ENCODE measurements around the gene TAS2R50. TPM values are rescaled to one million over a fixed set of nuclear protein-coding genes. Genes with fewer than 3 reads are reported as not detected.

TAS2R50 gene
- total and polyA plus RNA-seq, 2 experiments from 2014 or later: 3.4 TPM; not detected in 1

DNA sequence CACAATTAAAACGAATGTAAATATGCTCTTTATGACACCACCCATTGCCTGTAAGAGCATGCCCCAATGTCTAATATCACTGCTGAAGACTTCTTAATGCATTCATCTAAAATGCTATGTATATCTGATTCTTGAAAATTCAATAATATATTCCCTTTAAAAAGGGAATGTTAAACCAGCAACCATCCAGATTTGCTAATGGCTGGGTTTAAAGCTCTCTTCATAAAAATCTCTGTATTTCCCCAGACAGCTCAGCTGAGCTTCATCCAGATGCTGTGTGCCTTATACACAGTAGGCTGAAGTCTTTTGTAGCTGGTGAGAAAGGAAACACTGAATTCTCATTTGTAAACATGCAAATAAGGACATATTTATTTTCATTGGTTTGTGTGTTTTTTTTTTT is 47.5 kb downstream of the TAS2R50 start, which contains the start of gene TAS2R14 (continued):
- TF ChIP-seq, protein P1, sequence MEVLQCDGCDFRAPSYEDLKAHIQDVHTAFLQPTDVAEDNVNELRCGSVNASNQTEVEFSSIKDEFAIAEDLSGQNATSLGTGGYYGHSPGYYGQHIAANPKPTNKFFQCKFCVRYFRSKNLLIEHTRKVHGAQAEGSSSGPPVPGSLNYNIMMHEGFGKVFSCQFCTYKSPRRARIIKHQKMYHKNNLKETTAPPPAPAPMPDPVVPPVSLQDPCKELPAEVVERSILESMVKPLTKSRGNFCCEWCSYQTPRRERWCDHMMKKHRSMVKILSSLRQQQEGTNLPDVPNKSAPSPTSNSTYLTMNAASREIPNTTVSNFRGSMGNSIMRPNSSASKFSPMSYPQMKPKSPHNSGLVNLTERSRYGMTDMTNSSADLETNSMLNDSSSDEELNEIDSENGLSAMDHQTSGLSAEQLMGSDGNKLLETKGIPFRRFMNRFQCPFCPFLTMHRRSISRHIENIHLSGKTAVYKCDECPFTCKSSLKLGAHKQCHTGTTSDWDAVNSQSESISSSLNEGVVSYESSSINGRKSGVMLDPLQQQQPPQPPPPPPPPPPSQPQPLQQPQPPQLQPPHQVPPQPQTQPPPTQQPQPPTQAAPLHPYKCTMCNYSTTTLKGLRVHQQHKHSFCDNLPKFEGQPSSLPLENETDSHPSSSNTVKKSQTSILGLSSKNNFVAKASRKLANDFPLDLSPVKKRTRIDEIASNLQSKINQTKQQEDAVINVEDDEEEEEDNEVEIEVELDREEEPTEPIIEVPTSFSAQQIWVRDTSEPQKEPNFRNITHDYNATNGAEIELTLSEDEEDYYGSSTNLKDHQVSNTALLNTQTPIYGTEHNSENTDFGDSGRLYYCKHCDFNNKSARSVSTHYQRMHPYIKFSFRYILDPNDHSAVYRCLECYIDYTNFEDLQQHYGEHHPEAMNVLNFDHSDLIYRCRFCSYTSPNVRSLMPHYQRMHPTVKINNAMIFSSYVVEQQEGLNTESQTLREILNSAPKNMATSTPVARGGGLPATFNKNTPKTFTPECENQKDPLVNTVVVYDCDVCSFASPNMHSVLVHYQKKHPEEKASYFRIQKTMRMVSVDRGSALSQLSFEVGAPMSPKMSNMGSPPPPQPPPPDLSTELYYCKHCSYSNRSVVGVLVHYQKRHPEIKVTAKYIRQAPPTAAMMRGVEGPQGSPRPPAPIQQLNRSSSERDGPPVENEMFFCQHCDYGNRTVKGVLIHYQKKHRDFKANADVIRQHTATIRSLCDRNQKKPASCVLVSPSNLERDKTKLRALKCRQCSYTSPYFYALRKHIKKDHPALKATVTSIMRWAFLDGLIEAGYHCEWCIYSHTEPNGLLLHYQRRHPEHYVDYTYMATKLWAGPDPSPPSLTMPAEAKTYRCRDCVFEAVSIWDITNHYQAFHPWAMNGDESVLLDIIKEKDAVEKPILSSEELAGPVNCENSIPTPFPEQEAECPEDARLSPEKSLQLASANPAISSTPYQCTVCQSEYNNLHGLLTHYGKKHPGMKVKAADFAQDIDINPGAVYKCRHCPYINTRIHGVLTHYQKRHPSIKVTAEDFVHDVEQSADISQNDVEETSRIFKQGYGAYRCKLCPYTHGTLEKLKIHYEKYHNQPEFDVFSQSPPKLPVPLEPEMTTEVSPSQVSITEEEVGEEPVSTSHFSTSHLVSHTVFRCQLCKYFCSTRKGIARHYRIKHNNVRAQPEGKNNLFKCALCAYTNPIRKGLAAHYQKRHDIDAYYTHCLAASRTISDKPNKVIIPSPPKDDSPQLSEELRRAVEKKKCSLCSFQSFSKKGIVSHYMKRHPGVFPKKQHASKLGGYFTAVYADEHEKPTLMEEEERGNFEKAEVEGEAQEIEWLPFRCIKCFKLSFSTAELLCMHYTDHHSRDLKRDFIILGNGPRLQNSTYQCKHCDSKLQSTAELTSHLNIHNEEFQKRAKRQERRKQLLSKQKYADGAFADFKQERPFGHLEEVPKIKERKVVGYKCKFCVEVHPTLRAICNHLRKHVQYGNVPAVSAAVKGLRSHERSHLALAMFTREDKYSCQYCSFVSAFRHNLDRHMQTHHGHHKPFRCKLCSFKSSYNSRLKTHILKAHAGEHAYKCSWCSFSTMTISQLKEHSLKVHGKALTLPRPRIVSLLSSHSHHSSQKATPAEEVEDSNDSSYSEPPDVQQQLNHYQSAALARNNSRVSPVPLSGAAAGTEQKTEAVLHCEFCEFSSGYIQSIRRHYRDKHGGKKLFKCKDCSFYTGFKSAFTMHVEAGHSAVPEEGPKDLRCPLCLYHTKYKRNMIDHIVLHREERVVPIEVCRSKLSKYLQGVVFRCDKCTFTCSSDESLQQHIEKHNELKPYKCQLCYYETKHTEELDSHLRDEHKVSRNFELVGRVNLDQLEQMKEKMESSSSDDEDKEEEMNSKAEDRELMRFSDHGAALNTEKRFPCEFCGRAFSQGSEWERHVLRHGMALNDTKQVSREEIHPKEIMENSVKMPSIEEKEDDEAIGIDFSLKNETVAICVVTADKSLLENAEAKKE (CRISPR knock-in tag; IDR thresholded peaks at IDR 0.05): no peak
- TF ChIP-seq CREB1 (CRISPR knock-in tag; IDR thresholded peaks at IDR 0.05; ENCODE audit: low read depth) (no peak), EZH2 (IDR thresholded peaks at IDR 0.05; ENCODE audit: low read depth, unreplicated experiment) (no peak)

GRCh38 chr12:10936506-10936905 is 50.2 kb downstream of the TAS2R50 start:
- Mint-ChIP-seq H3K27ac (no peak overlapping the region), H3K4me3 (no peak overlapping the region), H3K27me3 (ENCODE audit: insufficient read depth, low read depth, poor library complexity) (no peaks in the 10 kb centered on the region), H3K4me1 (peaks cover 9% of the 10 kb centered on the region; the same call in 2 of the 3 replicates), H3K36me3 (ENCODE audit: low read depth) (no peaks in the 10 kb centered on the region; the same call in 2 of the 3 replicates), H3K9me3 (no peaks in the 10 kb centered on the region)
- Histone ChIP-seq H3K9me2 (ENCODE audit: insufficient read depth) (no peaks in the 10 kb centered on the region), H3K4me1 (ENCODE audit: insufficient read depth) (no peaks in the 10 kb centered on the region), H3K79me2 (replicated peaks; ENCODE audit: insufficient read depth) (no peaks in the 10 kb centered on the region), H3K27me3 (ENCODE audit: insufficient read depth) (no peaks in the 10 kb centered on the region), H3K4me2 (no peak overlapping the region), H3K36me3 (ENCODE audit: insufficient read depth) (no peaks in the 10 kb centered on the region), H3K4me3 (no peak overlapping the region), H4K20me1 (replicated peaks; ENCODE audit: insufficient read depth) (no peaks in the 10 kb centered on the region; the same call in 1 of the 2 replicates), H3K27ac (ENCODE audit: low read depth) (no peak overlapping the region), H3F3A (replicated peaks; ENCODE audit: low read depth) (no peaks in the 10 kb centered on the region), H2AFZ (no peak overlapping the region)
- DNase-seq (ENCODE audit: low spot score): no peak
- no peak for ATAC-seq
- TF ChIP-seq ZNF331 (CRISPR knock-in tag; IDR thresholded peaks at IDR 0.05; ENCODE audit: low read depth): no peak
- TF ChIP-seq, protein P2, sequence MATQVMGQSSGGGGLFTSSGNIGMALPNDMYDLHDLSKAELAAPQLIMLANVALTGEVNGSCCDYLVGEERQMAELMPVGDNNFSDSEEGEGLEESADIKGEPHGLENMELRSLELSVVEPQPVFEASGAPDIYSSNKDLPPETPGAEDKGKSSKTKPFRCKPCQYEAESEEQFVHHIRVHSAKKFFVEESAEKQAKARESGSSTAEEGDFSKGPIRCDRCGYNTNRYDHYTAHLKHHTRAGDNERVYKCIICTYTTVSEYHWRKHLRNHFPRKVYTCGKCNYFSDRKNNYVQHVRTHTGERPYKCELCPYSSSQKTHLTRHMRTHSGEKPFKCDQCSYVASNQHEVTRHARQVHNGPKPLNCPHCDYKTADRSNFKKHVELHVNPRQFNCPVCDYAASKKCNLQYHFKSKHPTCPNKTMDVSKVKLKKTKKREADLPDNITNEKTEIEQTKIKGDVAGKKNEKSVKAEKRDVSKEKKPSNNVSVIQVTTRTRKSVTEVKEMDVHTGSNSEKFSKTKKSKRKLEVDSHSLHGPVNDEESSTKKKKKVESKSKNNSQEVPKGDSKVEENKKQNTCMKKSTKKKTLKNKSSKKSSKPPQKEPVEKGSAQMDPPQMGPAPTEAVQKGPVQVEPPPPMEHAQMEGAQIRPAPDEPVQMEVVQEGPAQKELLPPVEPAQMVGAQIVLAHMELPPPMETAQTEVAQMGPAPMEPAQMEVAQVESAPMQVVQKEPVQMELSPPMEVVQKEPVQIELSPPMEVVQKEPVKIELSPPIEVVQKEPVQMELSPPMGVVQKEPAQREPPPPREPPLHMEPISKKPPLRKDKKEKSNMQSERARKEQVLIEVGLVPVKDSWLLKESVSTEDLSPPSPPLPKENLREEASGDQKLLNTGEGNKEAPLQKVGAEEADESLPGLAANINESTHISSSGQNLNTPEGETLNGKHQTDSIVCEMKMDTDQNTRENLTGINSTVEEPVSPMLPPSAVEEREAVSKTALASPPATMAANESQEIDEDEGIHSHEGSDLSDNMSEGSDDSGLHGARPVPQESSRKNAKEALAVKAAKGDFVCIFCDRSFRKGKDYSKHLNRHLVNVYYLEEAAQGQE (IDR thresholded peaks at IDR 0.05; ENCODE audit: unreplicated experiment): no peak

Other genes with a start within 250 kb of the TAS2R50 start
- not detected in 2 replicates for gene TAS2R7, start 184.3 kb downstream of the TAS2R50 start, total RNA-seq (2014; rRNA removed; shearing (Covaris generic))
- gene TAS2R7, start 184.3 kb downstream of the TAS2R50 start, polyA plus RNA-seq (2016; fragmentation: Nextera tagmentation; extraction: Ambion mirVana): not detected in 2 replicates
- gene TAS2R8, start 179.6 kb downstream of the TAS2R50 start, total RNA-seq (2014; rRNA removed; shearing (Covaris generic)): not detected in 2 replicates
- not detected in 2 replicates for gene TAS2R8, start 179.6 kb downstream of the TAS2R50 start, polyA plus RNA-seq (2016; fragmentation: Nextera tagmentation; extraction: Ambion mirVana)
- 0.19 TPM in 1 of 2 replicates, not detected in the other for gene TAS2R9, start 176.7 kb downstream of the TAS2R50 start, total RNA-seq (2014; rRNA removed; shearing (Covaris generic))
- gene TAS2R9, start 176.7 kb downstream of the TAS2R50 start, polyA plus RNA-seq (2016; fragmentation: Nextera tagmentation; extraction: Ambion mirVana): not detected in 2 replicates
- 1.1 and 3.6 TPM in 2 replicates for gene TAS2R10, start 160.6 kb downstream of the TAS2R50 start, total RNA-seq (2014; rRNA removed; shearing (Covaris generic))
- 0.57 and 0.66 TPM in 2 replicates for gene TAS2R10, start 160.6 kb downstream of the TAS2R50 start, polyA plus RNA-seq (2016; fragmentation: Nextera tagmentation; extraction: Ambion mirVana)
- gene PRR4, start 137.4 kb downstream of the TAS2R50 start, total RNA-seq (2014; rRNA removed; shearing (Covaris generic)): 2.1 TPM in 2 replicates
- 4.1 and 7.9 TPM in 2 replicates for gene PRR4, start 137.4 kb downstream of the TAS2R50 start, polyA plus RNA-seq (2016; fragmentation: Nextera tagmentation; extraction: Ambion mirVana)
- 8.3 and 19.0 TPM in 2 replicates for gene PRH1, start 102.7 kb downstream of the TAS2R50 start, total RNA-seq (2014; rRNA removed; shearing (Covaris generic))
- 34.2 and 42.9 TPM in 2 replicates for gene PRH1, start 102.7 kb downstream of the TAS2R50 start, polyA plus RNA-seq (2016; fragmentation: Nextera tagmentation; extraction: Ambion mirVana)
- gene TAS2R13, start 77.3 kb downstream of the TAS2R50 start, total RNA-seq (2014; rRNA removed; shearing (Covaris generic)): 3.6 and 6.1 TPM in 2 replicates
- gene TAS2R13, start 77.3 kb downstream of the TAS2R50 start, polyA plus RNA-seq (2016; fragmentation: Nextera tagmentation; extraction: Ambion mirVana): not detected in 2 replicates
- 0.69 TPM in 1 of 2 replicates, not detected in the other for gene PRH2, start 57.7 kb downstream of the TAS2R50 start, total RNA-seq (2014; rRNA removed; shearing (Covaris generic))
- gene PRH2, start 57.7 kb downstream of the TAS2R50 start, polyA plus RNA-seq (2016; fragmentation: Nextera tagmentation; extraction: Ambion mirVana): 0.36 TPM in 1 of 2 replicates, not detected in the other
- 4.9 and 5.9 TPM in 2 replicates for gene TAS2R14, start 47.6 kb downstream of the TAS2R50 start, total RNA-seq (2014; rRNA removed; shearing (Covaris generic))
- 1.1 and 2.6 TPM in 2 replicates for gene TAS2R14, start 47.6 kb downstream of the TAS2R50 start, polyA plus RNA-seq (2016; fragmentation: Nextera tagmentation; extraction: Ambion mirVana)
- gene TAS2R20, start 11.4 kb upstream of the TAS2R50 start, total RNA-seq (2014; rRNA removed; shearing (Covaris generic)): 3.9 and 6.0 TPM in 2 replicates
- not detected in 2 replicates for gene TAS2R20, start 11.4 kb upstream of the TAS2R50 start, polyA plus RNA-seq (2016; fragmentation: Nextera tagmentation; extraction: Ambion mirVana)
- 6.0 and 8.6 TPM in 2 replicates for gene TAS2R19, start 35.7 kb upstream of the TAS2R50 start, total RNA-seq (2014; rRNA removed; shearing (Covaris generic))
- gene TAS2R19, start 35.7 kb upstream of the TAS2R50 start, polyA plus RNA-seq (2016; fragmentation: Nextera tagmentation; extraction: Ambion mirVana): 0.21 TPM in 1 of 2 replicates, not detected in the other
- 6.1 and 12.9 TPM in 2 replicates for gene TAS2R31, start 44.5 kb upstream of the TAS2R50 start, total RNA-seq (2014; rRNA removed; shearing (Covaris generic))
- gene TAS2R31, start 44.5 kb upstream of the TAS2R50 start, polyA plus RNA-seq (2016; fragmentation: Nextera tagmentation; extraction: Ambion mirVana): 0.21 TPM in 1 of 2 replicates, not detected in the other
- gene TAS2R46, start 75.4 kb upstream of the TAS2R50 start, total RNA-seq (2014; rRNA removed; shearing (Covaris generic)): 1.0 and 5.0 TPM in 2 replicates
- gene TAS2R46, start 75.4 kb upstream of the TAS2R50 start, polyA plus RNA-seq (2016; fragmentation: Nextera tagmentation; extraction: Ambion mirVana): 0.45 and 0.49 TPM in 2 replicates
- 2.6 and 2.7 TPM in 2 replicates for gene TAS2R43, start 105.4 kb upstream of the TAS2R50 start, total RNA-seq (2014; rRNA removed; shearing (Covaris generic))
- gene TAS2R43, start 105.4 kb upstream of the TAS2R50 start, polyA plus RNA-seq (2016; fragmentation: Nextera tagmentation; extraction: Ambion mirVana): not detected in 2 replicates
- gene TAS2R30, start 147.7 kb upstream of the TAS2R50 start, total RNA-seq (2014; rRNA removed; shearing (Covaris generic)): 9.7 and 13.7 TPM in 2 replicates
- 0.39 and 0.80 TPM in 2 replicates for gene TAS2R30, start 147.7 kb upstream of the TAS2R50 start, polyA plus RNA-seq (2016; fragmentation: Nextera tagmentation; extraction: Ambion mirVana)
- gene SMIM10L1, start 184.3 kb upstream of the TAS2R50 start, total RNA-seq (2014; rRNA removed; shearing (Covaris generic)): 9.0 and 9.3 TPM in 2 replicates
- 22.0 and 22.6 TPM in 2 replicates for gene SMIM10L1, start 184.3 kb upstream of the TAS2R50 start, polyA plus RNA-seq (2016; fragmentation: Nextera tagmentation; extraction: Ambion mirVana)
- gene TAS2R42, start 200.0 kb upstream of the TAS2R50 start, total RNA-seq (2014; rRNA removed; shearing (Covaris generic)): 0.38 TPM in 1 of 2 replicates, not detected in the other
- gene TAS2R42, start 200.0 kb upstream of the TAS2R50 start, polyA plus RNA-seq (2016; fragmentation: Nextera tagmentation; extraction: Ambion mirVana): not detected in 2 replicates

Measured in GM23338 (cell line).